Measurements from ENCODE around the gene NOL8. TPM values are rescaled to one million over a fixed set of nuclear protein-coding genes. Genes with fewer than 3 reads are reported as not detected.

NOL8 gene
- 10 to 100 TPM; 65.6 to 69.2 TPM for total RNA-seq

- DNase-seq, result peak; percentile 85
- H3K4me1 Mint-ChIP-seq, result peaks cover 30% of the 10 kb centered on the region
- no peaks in the 10 kb centered on the region for H3K9me3 Mint-ChIP-seq
- peak; percentile 95 for ATAC-seq (ENCODE audit: low read depth)
- POLR2A ChIA-PET, result interaction anchor here (0.6 to 2.5 kb wide), 9 partner anchors 8 to 774 kb away, joined by 3 to 17 read pairs (median 4); partner anchors contain the start of gene IPPK
- no peaks in the 10 kb centered on the region for H3K27me3 Mint-ChIP-seq
- H3K4me3 Mint-ChIP-seq, result peak within 1 kb of the TSS; percentile 99
- H3K27ac Mint-ChIP-seq, result peak within 1 kb of the TSS; percentile 98
- peaks cover 4% of the 10 kb centered on the region for H3K36me3 Mint-ChIP-seq
Observed at GRCh38 chr9:92325269-92325990, at the start of gene NOL8, which contains the start of gene CENPP. TSS of gene NOL8 (minus strand) at chr9:92325350. CDS start at chr9:92324161, 1,189 bp downstream. TSS of gene CENPP (plus strand) at chr9:92325953.

GRCh38 chr9:92373167-92373566 is 48.0 kb upstream of the NOL8 start:
- ATAC-seq (ENCODE audit: low read depth) (no peak), DNase-seq (no peak)
- POLR2A ChIA-PET, result no interaction called here
- peaks cover 12% of the 10 kb centered on the region for H3K4me1 Mint-ChIP-seq
- peaks cover 12% of the 10 kb centered on the region for H3K9me3 Mint-ChIP-seq
- H3K4me3 Mint-ChIP-seq, result no peak overlapping the region
- peaks cover 45% of the 10 kb centered on the region for H3K36me3 Mint-ChIP-seq
- H3K27ac Mint-ChIP-seq, result no peak overlapping the region
- H3K27me3 Mint-ChIP-seq, result no peaks in the 10 kb centered on the region

GRCh38 chr9:92369075-92369474 is 43.9 kb upstream of the NOL8 start:
- H3K9me3 Mint-ChIP-seq, result peaks cover 6% of the 10 kb centered on the region
- ATAC-seq (ENCODE audit: low read depth), result no peak
- no peak for DNase-seq
- POLR2A ChIA-PET, result no interaction called here
- no peak overlapping the region for H3K27ac Mint-ChIP-seq
- no peak overlapping the region for H3K4me3 Mint-ChIP-seq
- peaks cover 4% of the 10 kb centered on the region for H3K4me1 Mint-ChIP-seq
- peaks cover 34% of the 10 kb centered on the region for H3K36me3 Mint-ChIP-seq
- no peaks in the 10 kb centered on the region for H3K27me3 Mint-ChIP-seq

- Mint-ChIP-seq H3K27ac (no peak overlapping the region), H3K4me3 (no peak overlapping the region)
- POLR2A ChIA-PET, result no interaction called here
Observed at GRCh38 chr9:92360083-92360482, 34.9 kb upstream of the NOL8 start.

GRCh38 chr9:92359394-92359995 is 34.3 kb upstream of the NOL8 start:
- ATAC-seq (ENCODE audit: low read depth) (no peak), DNase-seq (no peak)
- no peak overlapping the region for H3K4me3 Mint-ChIP-seq
- no peak overlapping the region for H3K27ac Mint-ChIP-seq
- POLR2A ChIA-PET, result no interaction called here
- no peaks in the 10 kb centered on the region for H3K27me3 Mint-ChIP-seq
- H3K9me3 Mint-ChIP-seq, result peaks cover 14% of the 10 kb centered on the region
- H3K4me1 Mint-ChIP-seq, result peaks cover 9% of the 10 kb centered on the region
- H3K36me3 Mint-ChIP-seq, result peaks cover 32% of the 10 kb centered on the region

More at GRCh38 chr9:92360083-92360482, 34.9 kb upstream of the NOL8 start:
- Mint-ChIP-seq H3K36me3 (peaks cover 30% of the 10 kb centered on the region), H3K27me3 (no peaks in the 10 kb centered on the region), H3K9me3 (peaks cover 10% of the 10 kb centered on the region), H3K4me1 (peaks cover 9% of the 10 kb centered on the region)
- DNase-seq (no peak), ATAC-seq (ENCODE audit: low read depth) (no peak)

GRCh38 chr9:92353051-92353450 is 27.9 kb upstream of the NOL8 start:
- Mint-ChIP-seq H3K4me1 (peaks cover 2% of the 10 kb centered on the region), H3K36me3 (peaks cover 50% of the 10 kb centered on the region), H3K27me3 (no peaks in the 10 kb centered on the region), H3K9me3 (peaks cover 18% of the 10 kb centered on the region), H3K4me3 (no peak overlapping the region), H3K27ac (no peak overlapping the region)
- POLR2A ChIA-PET, result no interaction called here
- no peak for ATAC-seq (ENCODE audit: low read depth)
- DNase-seq, result no peak

GRCh38 chr9:92350740-92351133 is 25.6 kb upstream of the NOL8 start:
- Mint-ChIP-seq H3K36me3 (peaks cover 45% of the 10 kb centered on the region), H3K27ac (no peak overlapping the region), H3K9me3 (peaks cover 8% of the 10 kb centered on the region), H3K27me3 (no peaks in the 10 kb centered on the region), H3K4me1 (peaks cover 2% of the 10 kb centered on the region), H3K4me3 (no peak overlapping the region)
- no peak for ATAC-seq (ENCODE audit: low read depth)
- POLR2A ChIA-PET, result no interaction called here
- no peak for DNase-seq

GRCh38 chr9:92349771-92350739 is 24.9 kb upstream of the NOL8 start:
- H3K4me3 Mint-ChIP-seq, result no peak overlapping the region
- no peak for DNase-seq
- POLR2A ChIA-PET, result no interaction called here
- ATAC-seq (ENCODE audit: low read depth), result no peak
- no peaks in the 10 kb centered on the region for H3K27me3 Mint-ChIP-seq
- H3K27ac Mint-ChIP-seq, result no peak overlapping the region
- peaks cover 8% of the 10 kb centered on the region for H3K9me3 Mint-ChIP-seq
- H3K36me3 Mint-ChIP-seq, result peaks cover 41% of the 10 kb centered on the region
- H3K4me1 Mint-ChIP-seq, result peaks cover 2% of the 10 kb centered on the region

GRCh38 chr9:92345582-92345981 is 20.4 kb upstream of the NOL8 start:
- DNase-seq, result no peak
- no peaks in the 10 kb centered on the region for H3K27me3 Mint-ChIP-seq
- no peak for ATAC-seq (ENCODE audit: low read depth)
- H3K27ac Mint-ChIP-seq, result no peak overlapping the region
- peaks cover 36% of the 10 kb centered on the region for H3K36me3 Mint-ChIP-seq
- H3K9me3 Mint-ChIP-seq, result no peaks in the 10 kb centered on the region
- no peak overlapping the region for H3K4me3 Mint-ChIP-seq
- H3K4me1 Mint-ChIP-seq, result no peaks in the 10 kb centered on the region
- POLR2A ChIA-PET, result no interaction called here

- POLR2A ChIA-PET, result no interaction called here
- H3K4me3 Mint-ChIP-seq, result no peak overlapping the region
- H3K4me1 Mint-ChIP-seq, result no peaks in the 10 kb centered on the region
- no peak for DNase-seq
- no peaks in the 10 kb centered on the region for H3K27me3 Mint-ChIP-seq
- no peak overlapping the region for H3K27ac Mint-ChIP-seq
- peaks cover 48% of the 10 kb centered on the region for H3K36me3 Mint-ChIP-seq
- no peaks in the 10 kb centered on the region for H3K9me3 Mint-ChIP-seq
- ATAC-seq (ENCODE audit: low read depth), result no peak
Observed at GRCh38 chr9:92342825-92343488, 17.8 kb upstream of the NOL8 start.

- no peaks in the 10 kb centered on the region for H3K4me1 Mint-ChIP-seq
- H3K9me3 Mint-ChIP-seq, result no peaks in the 10 kb centered on the region
- peaks cover 49% of the 10 kb centered on the region for H3K36me3 Mint-ChIP-seq
- POLR2A ChIA-PET, result no interaction called here
- no peaks in the 10 kb centered on the region for H3K27me3 Mint-ChIP-seq
- DNase-seq (no peak), ATAC-seq (ENCODE audit: low read depth) (no peak)
- H3K4me3 Mint-ChIP-seq, result no peak overlapping the region
- H3K27ac Mint-ChIP-seq, result no peak overlapping the region
Observed at GRCh38 chr9:92341578-92341977, 16.4 kb upstream of the NOL8 start.

- Mint-ChIP-seq H3K27ac (no peak overlapping the region), H3K4me1 (peaks cover 3% of the 10 kb centered on the region), H3K9me3 (no peaks in the 10 kb centered on the region), H3K4me3 (no peak overlapping the region), H3K36me3 (peaks cover 20% of the 10 kb centered on the region), H3K27me3 (no peaks in the 10 kb centered on the region)
- ATAC-seq (ENCODE audit: low read depth), result no peak
- POLR2A ChIA-PET, result interaction anchor here (0.9 kb wide), 1 partner anchor 8 kb away, joined by 5 read pairs; the partner anchor contains the start of gene NOL8
- no peak for DNase-seq
Observed at GRCh38 chr9:92333282-92333634, 8.1 kb upstream of the NOL8 start.
